Brain microvascular endothelial cell (primary cell): Measurements from ENCODE around the gene SMOC2.
"Not testable (repeated sequence)": the region's sequence is repeated elsewhere in the genome, so short reads cannot be mapped to it uniquely, and the experiment has no call there.

Source experiments
- DNase-seq: peaks from one replicate; pipeline ENCODE4 v3.0.0-alpha.2; 2020
- H3K27ac ChIP-seq: fragments of 250-450 bp; sonication (Bioruptor Pico); 2 replicates; pipeline ENCODE4 v1.5.1; 2020; ENCODE audit warnings: mild to moderate bottlenecking, moderate library complexity
- H3K27me3 ChIP-seq: fragments of 250-450 bp; sonication (Bioruptor Pico); replicated peaks from 2 replicates; pipeline ENCODE4 v1.5.1; 2020; ENCODE audit warnings: mild to moderate bottlenecking
- H3K36me3 ChIP-seq: fragments of 250-450 bp; sonication (Bioruptor Pico); replicated peaks from 2 replicates; pipeline ENCODE4 v1.5.1; 2020; ENCODE audit warnings: mild to moderate bottlenecking
- H3K4me3 ChIP-seq: 2 replicates; pipeline ENCODE4 v1.5.1; 2011; ENCODE audit warnings: low read depth, mild to moderate bottlenecking, control low read depth, low read length, moderate library complexity
- CTCF ChIP-seq: IDR thresholded peaks from 2 replicates; pipeline ENCODE4 v1.5.1; 2011; ENCODE audit warnings: low read depth, mild to moderate bottlenecking, moderate library complexity, low read length, control low read depth, inconsistent platforms; ENCODE audit errors: missing control alignments
- in situ Hi-C: cut with HindIII; loops from 2 replicates; pipeline ENCODE4 v1.10.0; 2017; ENCODE audit warnings: low sequenced_read_pairs, low pct_ligation_motif_present

The SMOC2 gene

GRCh38 chr6:168695701-168696100 is 254.7 kb downstream of the SMOC2 start:
- Histone ChIP-seq H3K36me3 (no peaks in the 10 kb centered on the region), H3K27ac (no peak overlapping the region), H3K27me3 (no peaks in the 10 kb centered on the region), H3K4me3 (no peak overlapping the region)
- no peak for DNase-seq
- in situ Hi-C loops, result no loop called here
- TF ChIP-seq CTCF, result no peak

GRCh38 chr6:168698923-168699322 is 257.9 kb downstream of the SMOC2 start:
- TF ChIP-seq CTCF, result no peak
- H3K27me3 ChIP-seq, result no peaks in the 10 kb centered on the region
- in situ Hi-C loops, result no loop called here
- H3K27ac ChIP-seq, result no peak overlapping the region
- no peak overlapping the region for H3K4me3 ChIP-seq
- no peaks in the 10 kb centered on the region for H3K36me3 ChIP-seq
- DNase-seq, result no peak

- H3K27ac ChIP-seq, result no peak overlapping the region
- no peaks in the 10 kb centered on the region for H3K36me3 ChIP-seq
- TF ChIP-seq CTCF, result no peak
- no peak overlapping the region for H3K4me3 ChIP-seq
- in situ Hi-C loops, result no loop called here
- no peaks in the 10 kb centered on the region for H3K27me3 ChIP-seq
- DNase-seq, result no peak
Measured at GRCh38 chr6:168699631-168700295, 258.8 kb downstream of the SMOC2 start.

- no peaks in the 10 kb centered on the region for H3K27me3 ChIP-seq
- no peak for DNase-seq
- TF ChIP-seq CTCF, result no peak
- H3K36me3 ChIP-seq, result no peaks in the 10 kb centered on the region
- in situ Hi-C loops, result no loop called here
- H3K4me3 ChIP-seq, result no peak overlapping the region
- no peak overlapping the region for H3K27ac ChIP-seq
Measured at GRCh38 chr6:168700880-168701279, 259.9 kb downstream of the SMOC2 start.

GRCh38 chr6:168703990-168704389 is 263.0 kb downstream of the SMOC2 start:
- TF ChIP-seq CTCF, result no peak
- in situ Hi-C loops, result no loop called here
- Histone ChIP-seq H3K27ac (no peak overlapping the region), H3K4me3 (no peak overlapping the region), H3K27me3 (no peaks in the 10 kb centered on the region), H3K36me3 (no peaks in the 10 kb centered on the region)
- DNase-seq, result no peak

GRCh38 chr6:168704678-168705077 is 263.7 kb downstream of the SMOC2 start:
- no peak for DNase-seq
- H3K4me3 ChIP-seq, result no peak overlapping the region
- no peak for TF ChIP-seq CTCF
- H3K27ac ChIP-seq, result no peak overlapping the region
- in situ Hi-C loops, result no loop called here
- H3K27me3 ChIP-seq, result no peaks in the 10 kb centered on the region
- no peaks in the 10 kb centered on the region for H3K36me3 ChIP-seq

GRCh38 chr6:168705271-168705670 is 264.3 kb downstream of the SMOC2 start:
- in situ Hi-C loops, H3K4me3 ChIP-seq, H3K36me3 ChIP-seq, H3K27me3 ChIP-seq, H3K27ac ChIP-seq, DNase-seq: not testable (repeated sequence)
